Testis (tissue), 3 donors: ENCODE results near the gene ZNF488. TPM values are rescaled to one million over a fixed set of nuclear protein-coding genes. Genes with fewer than 3 reads are reported as not detected.

Experiments used
- DNase-seq: peaks from one replicate; pipeline ENCODE4 v3.0.0-alpha.2; 2019
- H3K27ac ChIP-seq, 2 donors: fragments of 200-600 bp; sonication (generic); one replicate each; pipeline ENCODE4 v1.5.1; 2019
- H3K27me3 ChIP-seq: fragments of 200-600 bp; sonication (generic); one replicate; pipeline ENCODE4 v1.5.1; 2019
- H3K36me3 ChIP-seq: fragments of 200-600 bp; sonication (generic); one replicate; pipeline ENCODE4 v1.5.1; 2017; ENCODE audit warnings: low read depth; ENCODE audit errors: missing control alignments
- H3K4me1 ChIP-seq: fragments of 200-600 bp; sonication (generic); one replicate; pipeline ENCODE4 v1.5.1; 2019
- H3K4me3 ChIP-seq, 2 donors: fragments of 200-600 bp; sonication (generic); one replicate each; pipeline ENCODE4 v1.5.1; 2017 to 2019
- H3K9me3 ChIP-seq: fragments of 200-600 bp; sonication (generic); one replicate; pipeline ENCODE4 v1.5.1; 2017
- POLR2A ChIP-seq: fragments of 450-650 bp; IDR thresholded peaks from one replicate; pipeline ENCODE4 v1.6.1; 2017; ENCODE audit warnings: antibody characterized with exemption, mild to moderate bottlenecking, moderate library complexity
- WGBS, 2 donors: methylation state at CpG; one replicate each; pipeline ENCODE4 v1.1.5; 2018; 5-methylcytosine and 5-hydroxymethylcytosine counted together
- intact Hi-C: fragments of 100-400 bp; cut with DNase I; formaldehyde crosslinking; loops from one replicate; pipeline ENCODE4 v1.15.1; 2023; ENCODE audit warnings: low total_unique reads
- polyA plus RNA-seq: library from polyadenylated mRNA; stranded (reverse); fragments of 350-450 nt; fragmentation: Illumina TruSeq; extraction: RNeasy Lipid Tissue Mini Kit (QIAGEN cat#74804); gene quantifications from one replicate; pipeline ENCODE4 v1.2.3, GENCODE V29; 2014; ENCODE audit warnings: low read depth, low replicate concordance; ENCODE audit not compliant: insufficient read depth
- total RNA-seq, 2 donors: library from RNA; depleted of rRNA; stranded (reverse); fragments of >200 nt; gene quantifications; one replicate each; pipeline ENCODE4 v1.2.3, GENCODE V29; 2016
- TF ChIP-seq, protein P1 (sequence below), 3 experiments: fragments of 450-650 bp in 2 of 3; fragments of 200-600 bp in 1 of 3; sonication (generic) in 1 of 3; IDR thresholded peaks; one replicate each; pipeline ENCODE4 v1.5.1; 2016 to 2019; ENCODE audit warnings: antibody characterized with exemption in 3 of 3, mild to moderate bottlenecking in 2 of 3, moderate library complexity in 1 of 3

Gene ZNF488
- total and polyA plus RNA-seq, 3 donors from 2014 or later, result 2.0 to 3.2 (median 2.7) TPM

- Histone ChIP-seq H3K27ac (no peak overlapping the region), H3K4me1 (no peaks in the 10 kb centered on the region), H3K36me3 (no peaks in the 10 kb centered on the region), H3K9me3 (no peaks in the 10 kb centered on the region), H3K4me3 (no peak overlapping the region), H3K27me3 (no peaks in the 10 kb centered on the region)
- no peak for DNase-seq
- no peak for TF ChIP-seq POLR2A
- TF ChIP-seq, protein P1, sequence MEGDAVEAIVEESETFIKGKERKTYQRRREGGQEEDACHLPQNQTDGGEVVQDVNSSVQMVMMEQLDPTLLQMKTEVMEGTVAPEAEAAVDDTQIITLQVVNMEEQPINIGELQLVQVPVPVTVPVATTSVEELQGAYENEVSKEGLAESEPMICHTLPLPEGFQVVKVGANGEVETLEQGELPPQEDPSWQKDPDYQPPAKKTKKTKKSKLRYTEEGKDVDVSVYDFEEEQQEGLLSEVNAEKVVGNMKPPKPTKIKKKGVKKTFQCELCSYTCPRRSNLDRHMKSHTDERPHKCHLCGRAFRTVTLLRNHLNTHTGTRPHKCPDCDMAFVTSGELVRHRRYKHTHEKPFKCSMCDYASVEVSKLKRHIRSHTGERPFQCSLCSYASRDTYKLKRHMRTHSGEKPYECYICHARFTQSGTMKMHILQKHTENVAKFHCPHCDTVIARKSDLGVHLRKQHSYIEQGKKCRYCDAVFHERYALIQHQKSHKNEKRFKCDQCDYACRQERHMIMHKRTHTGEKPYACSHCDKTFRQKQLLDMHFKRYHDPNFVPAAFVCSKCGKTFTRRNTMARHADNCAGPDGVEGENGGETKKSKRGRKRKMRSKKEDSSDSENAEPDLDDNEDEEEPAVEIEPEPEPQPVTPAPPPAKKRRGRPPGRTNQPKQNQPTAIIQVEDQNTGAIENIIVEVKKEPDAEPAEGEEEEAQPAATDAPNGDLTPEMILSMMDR (IDR thresholded peaks at IDR 0.05), result no peak
- 85 to 90% methylated on average over 7 to 8 of the region's 8 CpGs for WGBS, 2 donors
- intact Hi-C loops, result no loop called here
Measured at GRCh38 chr10:47321521-47322195, 62.4 kb downstream of the ZNF488 start.

- WGBS, 2 donors, result 65 to 78% methylated on average over 6 of the region's 6 CpGs
- TF ChIP-seq, protein P1 (IDR thresholded peaks at IDR 0.05), result no peak
- TF ChIP-seq POLR2A, result no peak
- no peaks in the 10 kb centered on the region for H3K36me3 ChIP-seq
- no peaks in the 10 kb centered on the region for H3K27me3 ChIP-seq
- no peak overlapping the region for H3K27ac ChIP-seq
- no peaks in the 10 kb centered on the region for H3K4me1 ChIP-seq
- no peak overlapping the region for H3K4me3 ChIP-seq
- intact Hi-C loops, result no loop called here
- no peak for DNase-seq
- H3K9me3 ChIP-seq, result no peaks in the 10 kb centered on the region
Measured at GRCh38 chr10:47320812-47321211, 63.3 kb downstream of the ZNF488 start.

- H3K4me3 ChIP-seq, result no peak overlapping the region
- no peaks in the 10 kb centered on the region for H3K36me3 ChIP-seq
- no peak for TF ChIP-seq POLR2A
- TF ChIP-seq, protein P1 (IDR thresholded peaks at IDR 0.05), result no peak
- DNase-seq, result no peak
- 91 to 92% methylated on average over 3 to 8 of the region's 8 CpGs for WGBS, 2 donors
- no peaks in the 10 kb centered on the region for H3K27me3 ChIP-seq
- H3K27ac ChIP-seq, result no peak overlapping the region
- H3K4me1 ChIP-seq, result no peaks in the 10 kb centered on the region
- intact Hi-C loops, result no loop called here
- H3K9me3 ChIP-seq, result no peaks in the 10 kb centered on the region
Measured at GRCh38 chr10:47319784-47320183, 64.3 kb downstream of the ZNF488 start.

DNA sequence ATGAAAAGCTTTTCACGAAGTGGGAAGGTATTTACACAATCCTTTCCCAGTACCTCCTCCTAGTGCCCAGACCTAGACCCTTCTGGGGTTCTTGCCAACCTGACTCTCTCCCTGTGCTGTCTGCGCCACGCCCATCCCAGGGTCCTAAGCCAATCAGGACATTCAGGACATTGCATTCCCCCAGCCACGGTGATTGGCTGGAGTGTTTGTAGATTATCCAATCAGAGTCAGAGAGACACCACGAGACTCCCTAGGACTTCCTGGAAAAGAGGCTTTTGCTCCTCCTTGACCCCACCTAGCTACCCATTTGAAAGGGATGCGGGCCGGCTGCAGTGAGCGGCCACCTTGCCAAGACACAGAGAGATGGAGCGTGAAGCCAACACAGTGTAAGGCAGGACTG is 65.4 kb downstream of the ZNF488 start:
- DNase-seq, result peak; percentile 77
- Histone ChIP-seq H3K27ac (no peak overlapping the region), H3K27me3 (no peaks in the 10 kb centered on the region), H3K36me3 (no peaks in the 10 kb centered on the region), H3K4me3 (peak overlapping the region; percentile 20 to 32), H3K9me3 (no peaks in the 10 kb centered on the region), H3K4me1 (no peaks in the 10 kb centered on the region)
- 62 to 76% methylated on average over 9 of the region's 9 CpGs for WGBS, 2 donors
- TF ChIP-seq POLR2A, result no peak
- TF ChIP-seq, protein P1 (IDR thresholded peaks at IDR 0.05), result no peak
- intact Hi-C loops, result no loop called here

- no peak for DNase-seq
Measured at GRCh38 chr10:47317251-47317650, 66.8 kb downstream of the ZNF488 start.

More at GRCh38 chr10:47317251-47317650, 66.8 kb downstream of the ZNF488 start:
- Histone ChIP-seq H3K27ac (no peak overlapping the region), H3K36me3 (no peaks in the 10 kb centered on the region), H3K4me3 (no peak overlapping the region), H3K4me1 (no peaks in the 10 kb centered on the region), H3K9me3 (no peaks in the 10 kb centered on the region), H3K27me3 (no peaks in the 10 kb centered on the region)
- 82 to 83% methylated on average over 4 of the region's 4 CpGs for WGBS, 2 donors
- no peak for TF ChIP-seq POLR2A
- TF ChIP-seq, protein P1 (IDR thresholded peaks at IDR 0.05), result no peak
- intact Hi-C loops, result no loop called here
